Raji (cell line): ENCODE results near the gene TEDDM1.

Experiments used
- POLR2A ChIP-seq: IDR thresholded peaks from 2 replicates; pipeline ENCODE4 v1.6.1; 2011; ENCODE audit warnings: low read depth, low read length, control low read depth; ENCODE audit not compliant: insufficient read depth

TEDDM1 gene

DNA sequence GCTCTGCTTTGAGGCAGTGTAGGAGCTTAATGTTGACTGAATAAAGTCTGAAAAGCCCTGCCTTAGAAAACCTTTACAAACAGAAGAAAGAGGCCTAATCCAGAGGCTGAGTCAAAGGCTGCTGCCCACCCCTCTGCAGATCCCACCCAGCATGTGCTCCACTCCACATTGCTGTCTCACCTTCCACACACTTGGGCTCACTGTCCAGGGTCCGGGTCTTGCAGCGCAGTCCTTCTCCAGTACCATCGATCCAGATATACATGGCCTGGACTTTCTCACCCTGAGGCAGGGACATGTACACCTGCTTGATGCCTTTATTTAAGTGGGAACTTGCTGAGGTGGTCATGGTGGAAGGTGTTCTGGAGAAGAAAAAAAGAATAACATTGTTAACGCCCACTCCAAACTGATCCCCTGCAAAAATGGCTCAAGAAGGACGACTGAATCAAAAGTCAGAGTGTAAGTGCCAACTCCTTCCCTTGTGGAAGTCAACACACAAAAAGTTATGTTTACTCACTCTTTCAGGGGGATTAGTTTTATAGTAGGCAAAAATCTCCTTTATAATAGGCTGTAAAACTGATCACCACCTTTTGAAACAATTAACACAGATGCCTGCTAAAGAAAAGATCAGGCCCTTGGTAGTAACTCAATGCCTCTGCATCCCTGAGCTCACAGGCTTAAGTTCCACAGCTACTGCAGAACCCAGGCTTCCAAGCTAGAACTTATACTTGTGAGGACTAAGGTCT lies 11.9 kb downstream of the TEDDM1 start:
- no peak for TF ChIP-seq POLR2A

DNA sequence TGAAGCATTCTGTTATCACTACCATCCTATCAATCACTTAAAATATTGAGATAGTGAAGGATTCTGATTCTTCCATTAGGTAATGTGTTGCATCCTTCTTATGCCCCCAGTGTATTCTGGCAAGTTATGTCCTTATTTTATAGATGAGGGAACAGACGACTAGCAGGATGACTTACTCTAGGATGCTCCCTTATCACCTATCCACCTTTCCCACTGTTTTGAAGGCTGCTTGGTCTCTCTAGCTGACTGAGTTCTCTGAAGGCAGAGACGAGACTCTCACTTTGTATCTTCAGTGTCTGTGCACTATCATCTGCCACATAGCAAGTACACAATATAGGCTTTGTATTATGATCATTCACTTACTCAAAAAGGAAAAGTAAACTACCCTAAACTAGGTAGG lies 12.9 kb downstream of the TEDDM1 start:
- no peak for TF ChIP-seq POLR2A

DNA sequence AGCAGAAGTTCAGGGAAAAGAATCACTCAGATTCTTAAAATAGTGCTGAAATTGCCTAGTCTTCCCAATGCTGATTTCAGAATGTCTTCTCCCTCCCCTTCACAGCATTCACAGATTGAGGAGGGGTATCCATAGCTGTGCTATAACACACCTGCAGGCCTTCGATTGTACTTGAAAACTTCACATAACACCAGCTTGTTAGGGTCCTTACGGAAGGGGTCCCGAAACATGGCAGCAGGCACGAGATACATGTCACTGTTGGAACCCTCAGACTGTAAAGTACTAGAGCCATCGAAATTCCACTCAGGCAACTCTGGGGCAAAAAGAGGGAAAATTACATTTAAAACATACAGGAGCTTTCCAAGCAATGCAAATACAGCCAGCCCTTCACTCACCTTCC lies 13.5 kb downstream of the TEDDM1 start:
- no peak for TF ChIP-seq POLR2A

DNA sequence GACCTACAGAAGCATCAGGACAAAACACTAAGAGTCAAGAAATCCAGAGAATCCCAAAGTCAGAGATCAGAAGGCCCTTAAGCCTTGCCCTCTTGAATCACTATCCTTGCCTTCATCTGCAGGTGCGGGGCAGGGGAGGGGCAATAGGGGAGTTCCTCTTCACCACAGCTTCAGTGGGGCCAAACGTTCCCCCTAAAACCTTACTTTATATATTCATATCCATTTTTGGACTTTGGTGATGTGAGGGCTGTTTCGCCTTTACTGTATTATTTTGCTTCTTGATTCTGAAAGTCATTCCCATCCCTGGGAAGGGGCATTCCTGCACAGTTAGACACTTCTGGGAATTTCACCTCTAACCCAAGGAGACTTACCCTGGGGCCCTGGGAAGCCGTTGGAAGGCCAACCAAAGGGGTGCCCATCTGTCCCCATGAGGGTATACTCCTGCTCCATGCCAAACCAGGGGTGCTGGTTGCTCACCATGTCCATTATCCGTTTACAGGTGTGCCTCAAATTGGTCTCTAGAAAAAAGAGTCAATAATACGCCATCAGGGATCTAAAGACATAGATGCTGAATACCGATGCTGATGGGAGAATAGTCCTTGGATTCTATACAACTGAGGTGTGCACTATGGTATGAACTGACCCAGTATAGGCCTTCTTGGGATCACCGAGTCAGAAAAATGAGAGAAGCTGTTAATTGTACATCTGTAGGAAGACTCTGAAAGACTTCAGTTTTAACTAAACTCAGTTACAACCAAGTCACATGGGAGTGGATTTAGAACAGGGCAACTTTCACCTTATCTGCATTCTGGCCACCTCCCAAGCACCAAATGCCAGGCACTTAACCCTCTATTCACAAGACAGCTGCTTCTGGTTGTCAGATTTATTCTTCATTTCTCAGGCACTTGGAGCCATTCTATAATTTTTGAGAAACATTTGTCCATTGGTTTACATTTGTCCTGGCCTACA lies 14.3 kb downstream of the TEDDM1 start:
- TF ChIP-seq POLR2A, result no peak

DNA sequence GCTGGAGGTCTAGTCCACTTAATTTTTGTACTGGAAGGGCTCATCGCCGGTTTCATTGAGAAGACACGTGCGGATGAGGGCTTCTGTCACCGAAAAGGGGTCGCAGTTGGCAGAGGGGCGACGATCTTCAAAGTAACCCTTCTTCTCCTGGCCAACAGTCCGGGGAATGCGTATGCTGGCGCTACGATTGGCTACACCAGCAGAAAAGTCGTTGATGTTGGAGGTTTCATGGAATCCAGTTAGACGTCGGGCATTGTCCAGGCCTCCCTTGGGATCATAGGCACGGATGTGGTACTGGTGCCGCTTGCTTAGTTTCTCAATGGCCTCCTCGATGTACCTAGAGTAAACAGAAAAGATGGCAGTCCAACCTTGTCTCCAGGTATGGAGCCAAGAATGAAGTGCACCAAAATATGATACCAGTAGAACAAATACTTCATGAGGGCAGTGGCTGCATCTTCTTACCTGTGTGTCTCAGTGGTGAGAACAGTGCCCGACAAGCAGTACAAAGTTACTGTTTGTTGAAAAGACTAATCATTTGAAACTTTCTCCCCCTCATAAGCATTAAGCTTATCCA lies 16.0 kb downstream of the TEDDM1 start:
- no peak for TF ChIP-seq POLR2A

DNA sequence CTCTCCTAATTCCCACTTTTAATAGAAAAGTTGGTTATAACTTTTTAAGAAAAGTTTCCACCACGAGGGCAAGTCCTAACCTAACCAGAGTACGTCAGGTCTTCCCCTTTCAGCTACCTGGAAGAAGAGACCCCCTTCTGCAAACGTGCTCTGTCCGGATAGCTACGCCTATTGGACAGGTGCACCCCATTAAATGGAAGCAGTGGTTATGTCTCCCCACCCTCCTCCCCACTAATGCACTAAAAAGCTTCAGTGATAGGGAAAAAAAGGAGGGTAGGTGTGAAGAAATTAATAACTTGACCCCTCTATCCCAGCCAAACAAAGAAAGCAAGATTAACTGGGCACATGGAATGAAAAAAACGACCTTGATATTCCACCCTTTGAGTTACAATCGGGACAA lies 16.5 kb downstream of the TEDDM1 start:
- no peak for TF ChIP-seq POLR2A

DNA sequence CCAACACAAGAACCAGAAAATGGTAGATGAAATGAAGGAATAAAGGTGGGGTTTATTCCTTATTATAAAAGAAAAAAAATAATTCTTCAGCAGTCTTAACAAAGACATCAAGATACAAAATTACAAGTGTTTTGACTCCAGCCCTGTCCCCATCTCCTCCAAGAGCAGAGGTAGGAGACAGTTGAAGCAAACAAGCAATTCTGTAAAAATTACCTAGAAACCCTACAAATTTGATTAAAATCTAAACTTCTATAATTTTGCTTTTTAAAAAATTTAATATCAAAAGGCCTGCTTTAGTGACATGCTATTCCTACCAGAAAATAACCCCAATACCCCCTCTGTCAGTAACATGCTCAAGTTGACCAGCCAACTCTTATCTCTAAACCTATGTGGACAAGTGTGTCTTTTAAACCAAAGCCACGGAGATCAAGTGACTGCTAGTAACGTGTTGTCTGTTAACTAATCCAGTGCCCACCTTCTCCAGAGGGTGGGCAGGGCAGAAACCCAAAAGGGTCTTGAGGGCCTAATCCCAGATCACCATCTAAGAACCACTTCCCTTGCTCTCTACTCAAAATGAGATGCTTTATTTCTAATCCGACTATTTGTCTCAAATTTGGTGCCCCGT lies 17.3 kb downstream of the TEDDM1 start:
- no peak for TF ChIP-seq POLR2A

DNA sequence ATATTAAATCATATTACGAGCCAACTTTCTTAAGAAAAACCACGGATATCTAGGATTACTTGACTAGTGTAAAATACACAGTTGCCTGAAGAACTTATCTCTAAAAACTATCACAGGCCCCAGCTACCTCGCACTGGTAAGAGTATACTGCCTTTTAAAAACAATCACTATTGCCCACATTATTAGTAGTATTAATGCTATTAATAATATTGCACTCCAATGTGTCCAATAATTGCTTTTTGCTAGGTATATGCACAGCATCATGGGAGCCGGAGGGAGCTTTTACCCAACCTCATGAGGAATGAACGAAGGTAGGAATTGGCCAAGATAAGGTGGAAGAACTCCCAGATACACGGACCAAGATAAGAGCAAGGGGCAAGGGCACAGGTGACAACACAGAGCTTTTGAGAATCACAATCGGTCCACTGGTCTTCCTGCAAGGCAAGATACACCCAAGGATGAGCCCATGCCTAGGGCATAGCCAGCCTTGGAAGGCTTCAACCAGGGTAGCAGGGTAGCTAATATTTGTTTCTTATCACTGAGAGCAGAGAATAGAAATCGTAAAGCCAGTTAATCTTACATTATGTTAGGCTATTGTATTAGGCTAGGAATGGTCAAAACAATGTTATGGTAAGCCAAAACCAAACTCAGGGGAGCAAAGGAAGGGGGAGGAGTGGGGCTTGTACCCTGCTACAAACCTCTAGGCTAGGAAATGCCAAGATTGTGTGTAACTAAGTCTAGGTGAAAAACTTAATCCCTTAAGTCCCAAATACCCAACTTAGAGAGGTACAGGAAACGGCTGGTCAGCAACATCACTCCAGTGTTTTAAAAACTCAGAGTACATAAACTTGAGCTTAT lies 18.3 kb downstream of the TEDDM1 start:
- TF ChIP-seq POLR2A, result no peak

DNA sequence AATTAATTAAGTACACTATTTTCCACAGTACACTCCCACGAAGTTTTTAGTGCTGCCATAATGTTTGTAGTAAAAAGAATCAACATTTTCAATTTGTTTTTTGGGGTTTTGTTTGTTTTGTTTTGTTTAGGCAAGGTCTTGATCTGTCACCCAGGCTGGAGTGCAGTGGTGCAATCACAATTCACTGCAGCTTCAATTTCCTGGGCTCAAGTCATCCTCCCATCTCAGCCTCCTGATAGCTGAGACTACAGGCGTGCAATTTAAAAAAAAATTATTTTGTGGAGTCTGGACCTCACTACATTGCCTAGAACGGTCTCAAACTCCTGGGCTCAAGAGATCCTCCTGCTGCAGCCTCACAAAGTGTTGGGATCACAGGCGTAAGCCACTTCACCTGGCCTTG lies 20.3 kb downstream of the TEDDM1 start:
- TF ChIP-seq POLR2A, result no peak

DNA sequence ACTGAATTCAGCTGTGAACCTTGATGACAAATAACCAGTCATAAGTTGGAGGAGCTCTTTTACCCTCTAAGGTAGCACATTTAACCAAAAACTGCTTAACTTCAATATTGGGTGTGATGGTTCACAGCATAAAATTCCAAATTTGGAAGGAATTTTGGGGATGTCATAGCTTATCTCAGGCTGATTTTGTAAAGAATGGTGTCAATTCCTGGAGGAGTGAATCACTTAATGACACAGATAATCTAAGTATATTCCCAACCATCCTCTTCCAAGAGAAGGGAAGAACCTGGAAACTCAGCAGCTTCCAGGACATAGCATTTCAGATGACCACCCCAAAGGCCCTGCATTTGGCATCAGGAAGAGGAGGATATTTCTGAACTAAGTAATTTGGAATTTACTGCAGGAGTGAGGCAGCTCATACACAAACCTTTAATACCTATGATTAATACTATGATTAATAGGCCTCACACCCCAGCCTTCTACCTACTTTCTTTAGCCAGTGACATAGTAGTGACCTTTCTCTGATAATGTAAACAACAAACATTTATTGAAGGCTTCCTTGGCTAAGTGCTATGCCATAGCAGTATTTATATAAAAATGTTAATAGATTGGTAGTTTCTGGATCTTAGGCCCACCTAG lies 23.4 kb downstream of the TEDDM1 start:
- no peak for TF ChIP-seq POLR2A

DNA sequence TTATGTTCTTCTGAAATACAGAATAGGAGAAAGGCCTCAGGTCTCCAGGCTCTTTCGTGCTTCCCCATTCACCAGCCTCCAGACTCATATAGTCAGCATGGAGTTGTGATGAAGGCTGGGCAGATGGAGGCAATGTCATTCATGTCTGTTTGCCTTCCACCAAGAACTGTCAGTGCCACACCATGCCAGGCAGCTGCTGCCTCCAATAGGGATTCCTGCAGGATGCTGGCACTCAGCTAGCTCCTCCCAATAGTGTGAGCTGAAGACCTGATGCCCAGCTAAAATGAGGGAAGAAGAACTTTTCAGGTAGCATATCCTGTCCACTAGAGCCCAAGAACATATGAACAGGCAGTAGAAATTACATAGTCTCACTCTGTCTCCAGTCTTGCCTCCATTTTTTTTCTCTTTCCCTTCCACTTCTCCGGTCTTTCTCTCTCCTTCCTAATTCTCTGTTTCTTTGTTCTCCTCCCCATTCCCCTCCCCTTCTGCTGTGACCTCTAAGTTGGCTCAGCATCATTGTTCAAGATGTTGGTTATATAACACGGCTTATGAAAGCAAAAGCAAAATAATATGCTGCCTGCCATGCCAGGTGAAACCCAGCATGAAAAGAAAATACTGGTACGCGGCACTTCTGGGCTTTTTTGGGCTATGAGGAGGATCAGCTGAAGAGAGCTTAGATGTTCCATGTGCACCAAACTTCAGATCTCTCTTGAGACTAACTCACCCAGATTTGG lies 26.2 kb downstream of the TEDDM1 start:
- TF ChIP-seq POLR2A, result no peak

DNA sequence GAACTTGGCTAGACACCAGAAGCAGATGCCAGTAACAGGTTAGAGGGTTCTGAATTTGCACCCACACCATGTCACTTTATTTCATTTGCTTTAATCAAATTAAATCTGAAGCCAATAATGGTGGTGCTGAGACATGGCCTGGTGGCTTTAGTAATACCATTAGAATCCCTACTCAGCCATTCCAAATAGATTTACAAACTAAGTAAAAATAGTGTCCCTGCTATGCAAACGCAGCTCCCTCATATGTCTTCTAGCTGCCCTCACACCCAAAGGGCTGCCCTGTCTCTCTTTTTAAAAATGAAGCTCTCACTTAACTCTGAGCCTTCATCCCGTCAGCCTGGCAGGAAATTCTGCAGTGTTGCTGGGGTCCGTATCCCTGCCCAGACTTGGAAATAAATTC lies 29.9 kb downstream of the TEDDM1 start:
- no peak for TF ChIP-seq POLR2A

DNA sequence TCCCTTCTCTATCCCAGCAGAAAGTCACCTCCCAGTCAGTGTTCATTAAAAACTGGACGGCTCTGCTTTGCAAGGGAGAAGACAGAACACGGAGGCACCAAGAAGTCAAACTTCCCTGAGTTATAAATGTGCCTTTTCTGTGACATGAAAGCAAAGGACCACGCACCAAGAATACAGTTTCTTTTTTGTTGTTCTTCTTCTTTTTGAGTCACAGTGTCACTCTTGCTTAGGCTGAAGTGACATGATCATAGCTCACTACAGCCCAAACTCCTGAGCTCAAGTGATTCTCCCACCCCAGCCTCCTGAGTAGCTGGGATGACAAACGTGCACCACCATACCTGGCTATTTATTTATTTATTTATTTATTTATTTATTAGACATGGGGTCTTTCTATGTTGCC lies 31.6 kb downstream of the TEDDM1 start:
- TF ChIP-seq POLR2A, result no peak
